Adrenal gland (tissue), 12 donors: ENCODE data around the gene TCEAL1. TPM values are rescaled to one million over a fixed set of nuclear protein-coding genes. Genes with fewer than 3 reads are reported as not detected.

Source experiments
- DNase-seq, 7 donors: peaks; one replicate each; pipeline ENCODE4 v3.0.0-alpha.2; 2019 to 2020
- H3K27ac ChIP-seq, 5 donors: fragments of 200-600 bp; sonication (generic) in 4 of 5; 1 replicate in 3 of 5; 2 replicates in 2 of 5; pipeline versions ENCODE4 v1.5.1 to v1.8.0; 2016 to 2020; ENCODE audit warnings: mild to moderate bottlenecking in 1 of 5
- H3K27me3 ChIP-seq: fragments of 200-600 bp; 2 replicates; pipeline ENCODE4 v1.8.0; 2021
- H3K36me3 ChIP-seq, 2 donors: fragments of 200-600 bp; replicated peaks in 1 of 2; 1 replicate in 1 of 2; 2 replicates in 1 of 2; pipeline versions ENCODE4 v1.5.1 to v1.8.0; 2018 to 2022
- H3K4me1 ChIP-seq, 2 donors: fragments of 200-600 bp; replicated peaks in 1 of 2; 1 replicate in 1 of 2; 2 replicates in 1 of 2; pipeline versions ENCODE4 v1.5.1 to v1.8.0; 2018 to 2021
- H3K4me3 ChIP-seq, 4 donors: fragments of 200-600 bp; sonication (generic) in 3 of 4; one replicate each; pipeline ENCODE4 v1.5.1; 2016 to 2018
- H3K9me3 ChIP-seq, 3 donors: fragments of 200-600 bp; sonication (generic) in 1 of 3; replicated peaks in 1 of 3; 1 replicate in 2 of 3; 2 replicates in 1 of 3; pipeline versions ENCODE4 v1.5.1 to v1.8.0; 2016 to 2021
- POLR2A ChIP-seq, 2 donors: fragments of 450-650 bp; IDR thresholded peaks; one replicate each; pipeline ENCODE4 v1.6.1; 2017; ENCODE audit warnings: antibody characterized with exemption in 2 of 2, mild to moderate bottlenecking in 2 of 2, moderate library complexity in 1 of 2
- WGBS, 4 donors: extraction: QIAGEN DNeasy Blood & Tissue Kit in 2 of 4; methylation state at CpG; one replicate each; pipeline versions ENCODE4 v1.1.5 to v1.1.7; 2013 to 2017; 5-methylcytosine and 5-hydroxymethylcytosine counted together
- intact Hi-C, 2 donors: fragments of 100-400 bp; cut with DNase I; formaldehyde crosslinking; loops; one replicate each; pipeline versions ENCODE4 v1.14.1 to v1.15.0; 2022 to 2023
- polyA plus RNA-seq, 3 donors: library from polyadenylated mRNA; stranded (reverse); fragments of 200-250 nt in 2 of 3; fragments of 350-450 nt in 1 of 3; fragmentation: Illumina TruSeq in 1 of 3; extraction: RNeasy Lipid Tissue Mini Kit (QIAGEN cat#74804) in 1 of 3; gene quantifications; one replicate each; pipeline ENCODE4 v1.2.3, GENCODE V29; 2013 to 2014
- total RNA-seq, 9 donors: library from RNA; depleted of rRNA in 4 of 9; stranded (reverse); fragments of >200 nt in 4 of 9; fragments of 120-200 nt in 1 of 9; fragmentation: NEBNext Ultra II Directional in 1 of 9; extraction: Animal tissue kit (Norgen Biotek cat#: 25700) in 1 of 9; gene quantifications; one replicate each; pipeline versions ENCODE4 v1.1.0 to v1.2.4, GENCODE V29; 2013 to 2023
- TF ChIP-seq, protein P1 (sequence below), 6 experiments: fragments of 450-650 bp in 4 of 6; fragments of 200-600 bp in 2 of 6; sonication (generic) in 1 of 6; IDR thresholded peaks; 1 replicate in 5 of 6; 2 replicates in 1 of 6; pipeline versions ENCODE4 v1.5.1 to v1.8.0; 2016 to 2021; ENCODE audit warnings: antibody characterized with exemption in 6 of 6, mild to moderate bottlenecking in 2 of 6, moderate library complexity in 1 of 6
- donor health status: healthy with polysubstance abuse.
- donor health status: Bipolar disorder and iron deficiency.
- donor health status: DM: yes; HTN: yes; CAD: no.
- donor health status: DM: no; HTN: no; CAD: no.
- donor health status: DM: no; HTN: no; CAD: no.
- donor health status: DM: yes; HTN: yes; CAD: no.

The TCEAL1 gene
- total and polyA plus RNA-seq, 12 donors = 40.2 to 240 (median 70.4) TPM

DNA sequence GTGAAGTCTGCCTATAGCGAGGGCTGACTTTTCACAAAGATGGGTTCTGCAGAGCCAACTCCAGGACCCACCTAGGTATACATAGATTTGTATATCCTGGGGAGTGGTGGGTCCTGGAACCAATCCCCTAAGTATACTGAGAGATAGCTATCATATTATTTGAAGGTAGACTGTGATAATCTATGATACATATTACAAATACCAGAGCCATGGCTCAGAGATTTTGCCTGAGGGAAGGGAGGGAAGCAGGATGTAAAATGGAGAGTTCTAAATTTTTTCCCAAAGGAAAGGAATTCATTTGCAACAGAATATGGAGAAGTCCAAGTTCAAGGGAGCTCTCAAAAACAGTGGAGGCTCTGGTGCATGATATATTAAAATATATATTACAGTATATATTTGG is 13.8 kb upstream of the TCEAL1 start:
- H3K9me3 ChIP-seq = no peaks in the 10 kb centered on the region
- no peak overlapping the region for H3K27ac ChIP-seq
- H3K4me1 ChIP-seq = no peaks in the 10 kb centered on the region
- 70 to 100% (median 91%) methylated on average over 1 of the region's 1 CpG for WGBS, 4 donors
- H3K36me3 ChIP-seq = no peaks in the 10 kb centered on the region
- intact Hi-C loops = no loop called here
- TF ChIP-seq POLR2A (IDR thresholded peaks at IDR 0.05) = no peak
- TF ChIP-seq, protein P1, sequence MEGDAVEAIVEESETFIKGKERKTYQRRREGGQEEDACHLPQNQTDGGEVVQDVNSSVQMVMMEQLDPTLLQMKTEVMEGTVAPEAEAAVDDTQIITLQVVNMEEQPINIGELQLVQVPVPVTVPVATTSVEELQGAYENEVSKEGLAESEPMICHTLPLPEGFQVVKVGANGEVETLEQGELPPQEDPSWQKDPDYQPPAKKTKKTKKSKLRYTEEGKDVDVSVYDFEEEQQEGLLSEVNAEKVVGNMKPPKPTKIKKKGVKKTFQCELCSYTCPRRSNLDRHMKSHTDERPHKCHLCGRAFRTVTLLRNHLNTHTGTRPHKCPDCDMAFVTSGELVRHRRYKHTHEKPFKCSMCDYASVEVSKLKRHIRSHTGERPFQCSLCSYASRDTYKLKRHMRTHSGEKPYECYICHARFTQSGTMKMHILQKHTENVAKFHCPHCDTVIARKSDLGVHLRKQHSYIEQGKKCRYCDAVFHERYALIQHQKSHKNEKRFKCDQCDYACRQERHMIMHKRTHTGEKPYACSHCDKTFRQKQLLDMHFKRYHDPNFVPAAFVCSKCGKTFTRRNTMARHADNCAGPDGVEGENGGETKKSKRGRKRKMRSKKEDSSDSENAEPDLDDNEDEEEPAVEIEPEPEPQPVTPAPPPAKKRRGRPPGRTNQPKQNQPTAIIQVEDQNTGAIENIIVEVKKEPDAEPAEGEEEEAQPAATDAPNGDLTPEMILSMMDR (IDR thresholded peaks at IDR 0.05) = no peak
- no peak overlapping the region for H3K4me3 ChIP-seq
- no peaks in the 10 kb centered on the region for H3K27me3 ChIP-seq
- DNase-seq = no peak

DNA sequence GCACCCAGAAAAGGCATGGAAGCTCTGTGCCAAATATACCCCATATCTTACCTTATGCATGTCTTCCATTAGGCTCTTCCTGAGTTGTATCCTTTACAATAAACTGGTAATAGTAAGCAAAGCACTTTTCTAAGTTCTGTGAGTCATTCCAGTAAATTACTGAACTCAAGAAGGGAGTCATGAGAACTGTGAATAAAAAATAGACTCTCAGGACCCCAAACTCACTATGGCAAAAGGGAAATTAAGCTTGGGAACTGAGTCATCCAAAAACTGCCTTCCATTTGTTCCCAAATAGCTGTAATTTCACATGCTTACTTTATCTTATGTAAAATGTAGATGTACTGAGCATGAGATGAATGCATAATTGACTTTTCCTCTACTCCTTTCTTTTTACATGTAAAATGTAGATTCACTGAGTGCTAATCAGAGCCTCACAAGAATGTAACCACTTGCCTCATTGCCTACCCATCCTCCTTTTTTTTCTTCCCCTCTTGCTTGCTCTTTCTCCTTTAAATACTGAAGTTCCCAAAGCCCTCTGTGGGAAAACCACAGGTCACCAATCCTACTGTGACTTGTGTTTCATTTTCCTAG is 12.9 kb upstream of the TCEAL1 start:
- no peak for DNase-seq
- no peak for TF ChIP-seq POLR2A (IDR thresholded peaks at IDR 0.05)
- TF ChIP-seq, protein P1 (IDR thresholded peaks at IDR 0.05) = no peak
- intact Hi-C loops = no loop called here
- H3K36me3 ChIP-seq = no peaks in the 10 kb centered on the region
- no peaks in the 10 kb centered on the region for H3K4me1 ChIP-seq
- H3K27ac ChIP-seq = no peak overlapping the region
- no peaks in the 10 kb centered on the region for H3K27me3 ChIP-seq
- no peaks in the 10 kb centered on the region for H3K9me3 ChIP-seq
- no peak overlapping the region for H3K4me3 ChIP-seq

- no peak for DNase-seq
- H3K27ac ChIP-seq = no peak overlapping the region
- 33 to 67% (median 47%) methylated on average over 1 of the region's 1 CpG for WGBS, 4 donors
- H3K36me3 ChIP-seq = no peaks in the 10 kb centered on the region
- intact Hi-C loops = no loop called here
- no peaks in the 10 kb centered on the region for H3K4me1 ChIP-seq
- H3K9me3 ChIP-seq = no peaks in the 10 kb centered on the region
- no peak overlapping the region for H3K4me3 ChIP-seq
- no peak for TF ChIP-seq POLR2A (IDR thresholded peaks at IDR 0.05)
- TF ChIP-seq, protein P1 (IDR thresholded peaks at IDR 0.05) = no peak
- H3K27me3 ChIP-seq = no peaks in the 10 kb centered on the region
These were observed 12.0 kb upstream of the TCEAL1 start for GRCh38 chrX:103616676-103617186.

DNA sequence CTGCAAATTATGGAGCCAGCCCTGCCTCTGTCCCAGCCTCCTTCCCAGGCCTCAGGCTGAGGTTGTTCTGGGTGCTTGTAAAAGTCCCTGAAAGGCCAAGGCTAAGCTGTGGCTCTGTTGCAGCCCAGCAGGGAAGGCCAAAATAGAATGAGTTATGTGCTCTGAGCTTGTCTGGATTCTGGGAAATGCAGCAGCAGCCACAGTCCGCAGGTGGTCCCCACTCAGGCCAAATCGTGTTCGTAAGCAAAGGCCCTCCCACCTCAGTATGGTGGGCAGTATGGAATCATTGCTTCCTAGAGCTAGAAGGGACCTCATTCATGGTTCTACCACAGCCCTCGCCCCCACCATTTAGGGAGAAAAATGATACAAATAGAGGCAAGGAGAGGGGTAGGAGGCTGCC is 4.7 kb upstream of the TCEAL1 start:
- H3K27me3 ChIP-seq = no peaks in the 10 kb centered on the region
- H3K4me1 ChIP-seq = peaks cover 0 to 16% of the 10 kb centered on the region in 2 donors
- 35 to 56% (median 39%) methylated on average over 4 of the region's 4 CpGs; no CpG with 5 or more reads in 1 of the 4 donors for WGBS, 4 donors
- H3K36me3 ChIP-seq = no peaks in the 10 kb centered on the region
- no peaks in the 10 kb centered on the region for H3K9me3 ChIP-seq
- peak overlapping the region in 3 of 5 donors; percentile 59 to 87 (median 78) for H3K27ac ChIP-seq
- TF ChIP-seq, protein P1 (IDR thresholded peaks at IDR 0.05) = no peak
- peak in 1 of 2 donors; percentile 8 for TF ChIP-seq POLR2A (IDR thresholded peaks at IDR 0.05)
- peak; percentile 23 to 72 (median 59) for DNase-seq
- H3K4me3 ChIP-seq = no peak overlapping the region
- intact Hi-C loops = no loop called here
